Activated T-helper 2 cell treated with anti-CD3 and anti-CD28 coated beads, Interferon-gamma antibody, Interleukin-2, Interleukin-4, amounts not matched to agents 10 μg/mL and 5 μg/mL and 100 μg/mL, durations not matched to agents 14 hours and 24 hours and 36 hours (primary cell): ENCODE data around the gene TEAD1. TPM values are rescaled to one million over a fixed set of nuclear protein-coding genes. Genes with fewer than 3 reads are reported as not detected.

Experiments
- DNase-seq: peaks from one replicate; pipeline ENCODE4 v3.0.0; 2021; ENCODE audit warnings: low spot score
- H3K27ac Mint-ChIP-seq: one replicate; pipeline ENCODE4 v1.8.0; 2021; ENCODE audit warnings: mixed read lengths
- H3K27me3 Mint-ChIP-seq: one replicate; pipeline ENCODE4 v1.8.0; 2021; ENCODE audit warnings: low read depth, mixed read lengths
- H3K36me3 Mint-ChIP-seq: one replicate; pipeline ENCODE4 v1.8.0; 2021; ENCODE audit warnings: low read depth, mixed read lengths
- H3K4me1 Mint-ChIP-seq: one replicate; pipeline ENCODE4 v1.8.0; 2021; ENCODE audit warnings: low read depth, mixed read lengths
- H3K4me3 Mint-ChIP-seq: one replicate; pipeline ENCODE4 v1.8.0; 2021; ENCODE audit warnings: low read depth, mild to moderate bottlenecking, moderate library complexity, mixed read lengths
- H3K9me3 Mint-ChIP-seq: one replicate; pipeline ENCODE4 v1.8.0; 2021; ENCODE audit warnings: mixed read lengths
- intact Hi-C: fragments of 100-400 bp; cut with micrococcal nuclease; formaldehyde crosslinking; loops from one replicate; pipeline ENCODE4 v1.15.1; 2023
- total RNA-seq: library from RNA; stranded (reverse); gene quantifications from 2 replicates; pipeline ENCODE4 v1.2.3, GENCODE V29; 2022

TEAD1 gene
- total RNA-seq, 1 donor from 2014 or later = 1.3 TPM

DNA sequence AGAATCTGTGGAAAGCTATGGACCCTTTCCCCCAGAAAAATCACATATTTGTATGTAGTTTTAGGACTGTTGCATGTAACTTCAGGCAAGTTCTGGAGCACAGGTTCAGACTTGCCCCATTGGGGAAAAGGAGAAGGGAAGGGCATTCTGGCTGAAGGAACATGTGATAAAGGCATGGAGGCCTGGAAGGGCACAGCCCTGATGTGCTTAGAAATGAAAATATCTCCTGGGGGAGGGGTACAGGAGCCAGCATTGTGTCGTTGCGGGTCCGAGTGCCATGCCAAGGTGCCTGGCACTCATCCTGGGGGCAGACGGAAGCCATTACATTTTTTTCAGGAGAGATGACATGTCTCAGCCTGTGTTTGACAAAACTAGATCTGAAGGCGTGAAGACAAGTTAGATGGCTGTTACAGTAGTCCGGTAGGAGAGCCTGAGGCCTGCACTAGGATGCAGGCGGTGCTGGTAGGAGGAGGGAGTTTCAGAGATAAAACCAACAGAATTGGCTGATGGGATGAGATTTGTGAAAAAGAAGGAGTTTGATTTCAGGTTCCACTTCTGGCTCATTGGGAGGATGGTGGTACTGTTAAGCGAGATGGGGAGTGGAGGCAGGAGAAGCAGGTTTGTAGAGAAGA is 96.9 kb downstream of the TEAD1 start:
- intact Hi-C loops = no loop called here
- peaks cover 9% of the 10 kb centered on the region for H3K4me1 Mint-ChIP-seq
- peaks cover 18% of the 10 kb centered on the region for H3K27me3 Mint-ChIP-seq
- H3K27ac Mint-ChIP-seq = no peak overlapping the region
- H3K9me3 Mint-ChIP-seq = no peaks in the 10 kb centered on the region
- no peak for DNase-seq
- H3K4me3 Mint-ChIP-seq = no peak overlapping the region
- no peaks in the 10 kb centered on the region for H3K36me3 Mint-ChIP-seq

DNA sequence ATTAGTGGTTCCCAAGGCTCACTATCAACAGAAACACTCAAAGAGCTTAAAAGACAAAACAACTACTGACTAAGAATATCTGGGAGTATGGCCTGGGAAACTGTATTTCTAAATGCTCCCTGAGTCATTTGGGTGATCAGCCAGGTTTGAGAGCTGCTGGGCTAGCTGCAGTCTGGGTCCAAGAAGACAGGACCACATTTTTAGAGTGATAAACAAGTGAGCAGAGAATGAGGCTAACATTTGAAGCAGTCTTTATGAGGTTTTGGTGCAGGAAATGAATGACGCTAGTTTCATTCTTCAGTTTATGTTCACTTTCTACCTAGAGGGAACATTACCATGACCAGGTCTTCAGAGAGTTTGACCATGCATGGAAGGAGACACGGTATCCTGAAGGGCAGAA is 97.7 kb downstream of the TEAD1 start:
- Mint-ChIP-seq H3K4me3 (no peak overlapping the region), H3K4me1 (peaks cover 9% of the 10 kb centered on the region), H3K27ac (no peak overlapping the region), H3K9me3 (no peaks in the 10 kb centered on the region), H3K36me3 (no peaks in the 10 kb centered on the region), H3K27me3 (peaks cover 14% of the 10 kb centered on the region)
- no peak for DNase-seq
- intact Hi-C loops = no loop called here

DNA sequence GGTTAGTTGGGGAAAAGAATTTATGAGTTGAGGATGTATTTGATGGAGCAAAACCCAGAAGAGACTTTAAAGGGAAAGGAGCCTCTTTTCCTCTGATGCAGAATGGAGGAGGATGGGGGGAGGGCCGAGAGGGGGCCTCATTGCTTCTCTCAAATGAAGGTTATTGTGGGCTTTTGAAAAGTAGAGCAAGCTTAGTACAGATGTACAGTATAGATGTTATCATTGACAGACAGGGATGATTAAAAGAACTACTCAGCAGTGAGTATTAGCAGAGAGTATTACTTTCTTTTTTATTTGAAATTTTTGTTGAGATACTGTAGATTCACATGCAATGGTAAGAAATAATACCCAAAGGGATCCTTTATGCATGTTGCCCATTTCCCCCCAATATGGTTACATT is 98.1 kb downstream of the TEAD1 start:
- no peak for DNase-seq
- H3K27ac Mint-ChIP-seq = no peak overlapping the region
- H3K36me3 Mint-ChIP-seq = no peaks in the 10 kb centered on the region
- no peaks in the 10 kb centered on the region for H3K9me3 Mint-ChIP-seq
- H3K4me1 Mint-ChIP-seq = peaks cover 9% of the 10 kb centered on the region
- intact Hi-C loops = no loop called here
- peaks cover 13% of the 10 kb centered on the region for H3K27me3 Mint-ChIP-seq
- no peak overlapping the region for H3K4me3 Mint-ChIP-seq

DNA sequence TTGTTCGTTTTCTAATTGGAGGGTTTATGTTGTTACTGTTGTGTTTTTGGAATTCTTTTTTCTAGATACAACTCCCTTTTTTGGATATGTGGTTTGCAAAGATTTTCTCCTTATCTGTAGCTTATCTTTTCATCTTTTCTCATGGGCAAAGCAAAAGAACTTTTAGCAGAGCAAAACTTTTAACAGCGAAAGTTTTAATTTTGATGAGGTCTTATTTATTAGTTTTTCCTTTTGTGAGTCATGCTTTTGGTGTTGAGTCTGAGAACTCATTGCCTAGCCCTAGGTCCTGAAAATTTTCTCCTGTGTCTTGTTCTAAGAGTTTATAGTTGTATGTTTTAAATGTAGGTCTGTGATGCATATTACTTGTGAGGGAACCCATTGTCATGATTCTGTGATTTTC is 99.4 kb downstream of the TEAD1 start:
- no peak for DNase-seq
- Mint-ChIP-seq H3K36me3 (no peaks in the 10 kb centered on the region), H3K27me3 (peaks cover 12% of the 10 kb centered on the region), H3K9me3 (no peaks in the 10 kb centered on the region), H3K27ac (no peak overlapping the region), H3K4me1 (peaks cover 9% of the 10 kb centered on the region), H3K4me3 (no peak overlapping the region)
- intact Hi-C loops = no loop called here

DNA sequence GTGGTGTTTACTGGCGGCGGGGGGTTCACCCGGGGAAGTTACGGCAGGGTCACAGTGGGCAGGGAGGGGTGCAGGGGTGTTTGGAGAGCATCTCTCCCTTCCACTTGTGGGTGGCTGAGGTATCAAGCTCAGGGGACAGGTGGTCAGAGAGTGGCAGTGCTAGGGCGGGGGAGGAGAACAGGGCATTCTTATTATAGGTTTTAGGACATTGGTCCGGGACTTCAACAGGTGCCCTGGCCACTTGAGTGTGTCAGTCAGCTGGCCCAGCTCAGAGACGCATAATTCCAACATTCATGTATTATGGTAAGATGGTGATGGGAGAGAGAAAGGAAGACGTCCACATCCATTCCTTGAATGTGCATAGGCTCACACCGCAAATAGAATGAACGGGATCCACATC is 101.7 kb downstream of the TEAD1 start:
- intact Hi-C loops = no loop called here
- Mint-ChIP-seq H3K36me3 (no peaks in the 10 kb centered on the region), H3K4me3 (no peak overlapping the region), H3K4me1 (peaks cover 7% of the 10 kb centered on the region), H3K27ac (no peak overlapping the region), H3K9me3 (no peaks in the 10 kb centered on the region), H3K27me3 (peaks cover 21% of the 10 kb centered on the region)
- DNase-seq = no peak

DNA sequence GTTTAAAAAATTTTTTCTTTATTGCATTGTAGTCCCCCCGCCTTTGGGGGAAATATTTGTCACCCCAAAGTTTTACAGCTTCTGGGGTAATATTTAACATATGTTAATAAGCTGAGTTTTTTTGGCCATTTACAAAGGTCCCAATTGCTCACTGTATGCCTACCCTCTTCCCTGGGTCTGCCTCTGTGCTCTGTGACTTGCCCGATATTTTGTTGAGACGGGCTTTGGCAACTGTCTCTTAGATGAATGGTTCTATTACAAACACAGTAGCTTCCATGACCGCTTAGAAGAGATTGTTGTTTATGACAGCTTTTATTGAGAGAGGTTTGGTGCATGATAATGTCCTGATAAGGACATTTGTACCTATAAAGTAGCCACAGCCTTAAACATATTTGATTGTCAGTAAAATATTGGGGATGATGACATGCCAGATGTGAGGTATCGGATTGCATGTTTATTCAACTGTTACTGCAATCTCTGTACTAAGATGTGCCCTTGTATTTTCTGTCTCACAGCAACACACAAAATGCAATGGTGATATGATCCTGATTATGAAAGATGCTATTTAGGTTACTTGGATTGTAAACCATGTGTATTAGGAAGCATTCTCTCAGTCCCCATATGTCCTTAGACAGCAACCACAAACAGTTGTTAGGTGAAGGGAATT is 103.1 kb downstream of the TEAD1 start:
- Mint-ChIP-seq H3K36me3 (no peaks in the 10 kb centered on the region), H3K4me3 (no peak overlapping the region), H3K27ac (no peak overlapping the region), H3K4me1 (peaks cover under 1% of the 10 kb centered on the region), H3K27me3 (peaks cover 26% of the 10 kb centered on the region), H3K9me3 (no peaks in the 10 kb centered on the region)
- intact Hi-C loops = no loop called here
- no peak for DNase-seq

DNA sequence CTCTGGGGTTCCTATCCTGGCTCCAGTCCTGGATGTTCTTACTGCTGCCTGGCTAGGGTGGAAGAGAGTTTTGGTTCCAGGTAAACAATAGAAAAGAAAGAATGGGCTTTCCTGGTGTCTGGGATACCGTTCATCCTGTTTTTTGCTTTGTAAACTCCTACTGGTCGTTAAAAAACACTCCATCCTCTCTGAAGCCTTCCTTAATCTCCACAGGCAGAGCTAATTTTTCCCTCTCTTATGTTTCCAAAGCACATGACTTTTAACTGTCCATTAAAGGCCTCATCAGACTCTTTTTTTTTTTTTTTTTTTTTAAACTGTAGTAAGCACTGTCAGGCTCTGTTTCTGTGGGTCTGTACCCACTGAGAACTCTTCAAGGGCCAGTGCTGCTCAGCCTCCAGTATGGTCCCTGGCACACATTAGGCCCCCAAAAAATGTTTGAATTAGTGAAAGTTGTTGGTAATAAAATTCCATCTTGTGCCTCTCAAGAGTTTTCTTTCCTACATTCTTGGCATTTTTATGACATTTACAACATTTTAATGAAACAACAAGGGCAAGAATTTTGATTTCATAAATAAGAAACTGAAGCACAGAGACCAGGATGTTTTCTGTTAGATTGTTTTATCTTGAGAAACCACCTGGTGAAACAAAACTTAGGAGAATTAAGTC is 104.2 kb downstream of the TEAD1 start:
- no peak overlapping the region for H3K4me3 Mint-ChIP-seq
- peaks cover 30% of the 10 kb centered on the region for H3K27me3 Mint-ChIP-seq
- no peak for DNase-seq
- no peaks in the 10 kb centered on the region for H3K9me3 Mint-ChIP-seq
- H3K36me3 Mint-ChIP-seq = no peaks in the 10 kb centered on the region
- H3K27ac Mint-ChIP-seq = no peak overlapping the region
- no peaks in the 10 kb centered on the region for H3K4me1 Mint-ChIP-seq
- intact Hi-C loops = no loop called here

DNA sequence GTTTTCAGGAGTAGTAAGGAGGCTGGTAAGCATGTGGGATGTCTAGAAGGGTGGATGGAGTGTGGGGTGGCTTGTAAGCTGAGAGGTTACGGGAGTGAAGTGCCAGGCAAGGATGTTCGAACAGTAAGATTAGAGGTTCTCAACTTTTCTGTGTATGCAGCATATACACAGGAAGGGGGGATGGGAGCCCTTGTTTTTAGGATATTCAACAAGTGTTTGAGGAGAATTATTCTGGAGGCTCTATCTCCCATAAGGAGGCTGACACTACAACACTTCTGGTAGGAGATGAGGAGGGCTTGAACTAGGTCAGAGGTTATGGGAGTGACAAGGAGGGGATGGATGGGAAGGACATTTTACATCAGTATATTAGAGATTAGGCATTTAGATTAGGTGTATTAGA is 109.5 kb downstream of the TEAD1 start:
- H3K27me3 Mint-ChIP-seq = peaks cover 30% of the 10 kb centered on the region
- no peaks in the 10 kb centered on the region for H3K36me3 Mint-ChIP-seq
- no peak overlapping the region for H3K27ac Mint-ChIP-seq
- no peaks in the 10 kb centered on the region for H3K4me1 Mint-ChIP-seq
- no peak overlapping the region for H3K4me3 Mint-ChIP-seq
- no peaks in the 10 kb centered on the region for H3K9me3 Mint-ChIP-seq
- no peak for DNase-seq
- intact Hi-C loops = no loop called here

DNA sequence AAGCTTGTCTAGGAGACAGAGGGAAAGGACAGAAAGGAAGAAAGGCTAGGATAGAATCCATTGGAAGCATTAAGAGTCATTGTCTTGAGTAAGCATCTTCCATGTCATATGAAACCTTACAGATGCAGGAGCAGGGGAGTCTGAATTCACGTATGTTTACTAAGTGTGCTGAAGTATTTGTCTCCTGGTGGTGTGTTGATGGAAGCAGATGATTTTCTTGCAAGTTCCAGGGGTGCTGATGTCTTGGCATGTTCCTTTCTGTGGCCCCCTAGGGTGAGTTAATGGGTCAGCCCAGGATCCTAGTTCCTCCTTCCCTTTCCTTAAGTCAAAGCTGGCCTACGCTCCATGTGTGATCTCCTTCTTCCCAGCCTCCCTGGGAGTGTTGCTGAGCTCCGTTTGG is 110.2 kb downstream of the TEAD1 start:
- Mint-ChIP-seq H3K4me3 (no peak overlapping the region), H3K27me3 (peaks cover 25% of the 10 kb centered on the region), H3K9me3 (no peaks in the 10 kb centered on the region), H3K36me3 (no peaks in the 10 kb centered on the region), H3K4me1 (no peaks in the 10 kb centered on the region), H3K27ac (no peak overlapping the region)
- intact Hi-C loops = no loop called here
- no peak for DNase-seq

DNA sequence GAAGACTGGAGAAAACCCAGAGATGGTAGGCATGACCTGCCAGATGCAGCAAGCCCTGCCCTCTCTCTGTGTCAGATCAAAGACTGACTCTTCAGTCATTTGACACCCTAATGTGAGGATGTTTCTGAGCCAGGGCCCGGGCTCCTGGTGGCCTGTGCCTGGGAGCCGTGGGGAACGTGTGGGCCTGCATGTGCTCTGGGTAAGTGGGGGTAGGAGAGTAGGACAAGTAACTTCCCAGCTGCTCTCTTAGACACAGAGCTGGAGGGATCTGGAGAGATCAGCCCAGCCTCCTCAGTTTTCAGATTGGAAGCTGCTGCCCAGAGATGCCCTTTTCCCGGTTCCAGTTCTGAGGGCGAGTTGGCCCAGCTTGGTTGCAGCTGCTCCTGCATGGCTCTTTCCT is 110.8 kb downstream of the TEAD1 start:
- Mint-ChIP-seq H3K4me3 (no peak overlapping the region), H3K9me3 (no peaks in the 10 kb centered on the region), H3K27me3 (peaks cover 21% of the 10 kb centered on the region), H3K4me1 (no peaks in the 10 kb centered on the region), H3K36me3 (no peaks in the 10 kb centered on the region), H3K27ac (no peak overlapping the region)
- DNase-seq = no peak
- intact Hi-C loops = no loop called here

DNA sequence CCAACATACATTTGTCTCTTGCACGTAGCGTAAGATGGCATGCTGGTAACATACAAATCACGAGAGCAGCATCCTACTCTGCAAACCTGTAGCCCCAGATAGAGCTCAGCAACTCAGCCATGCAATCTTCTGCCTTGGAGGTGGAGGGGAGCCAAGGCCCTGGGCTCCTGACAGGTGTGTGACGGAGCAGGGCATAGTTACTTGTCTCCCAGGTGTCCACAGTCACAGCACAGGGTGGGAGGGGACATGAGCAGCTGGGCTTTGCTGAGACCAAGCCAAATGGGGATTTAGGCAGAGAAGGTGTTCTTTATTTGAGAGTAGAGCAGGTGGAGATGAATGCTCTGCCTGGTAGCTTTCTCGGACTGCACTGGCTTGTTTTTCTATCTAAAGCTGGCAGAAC is 111.7 kb downstream of the TEAD1 start:
- Mint-ChIP-seq H3K4me3 (no peak overlapping the region), H3K36me3 (no peaks in the 10 kb centered on the region), H3K4me1 (no peaks in the 10 kb centered on the region), H3K27me3 (peaks cover 26% of the 10 kb centered on the region), H3K9me3 (no peaks in the 10 kb centered on the region), H3K27ac (no peak overlapping the region)
- intact Hi-C loops = no loop called here
- no peak for DNase-seq

DNA sequence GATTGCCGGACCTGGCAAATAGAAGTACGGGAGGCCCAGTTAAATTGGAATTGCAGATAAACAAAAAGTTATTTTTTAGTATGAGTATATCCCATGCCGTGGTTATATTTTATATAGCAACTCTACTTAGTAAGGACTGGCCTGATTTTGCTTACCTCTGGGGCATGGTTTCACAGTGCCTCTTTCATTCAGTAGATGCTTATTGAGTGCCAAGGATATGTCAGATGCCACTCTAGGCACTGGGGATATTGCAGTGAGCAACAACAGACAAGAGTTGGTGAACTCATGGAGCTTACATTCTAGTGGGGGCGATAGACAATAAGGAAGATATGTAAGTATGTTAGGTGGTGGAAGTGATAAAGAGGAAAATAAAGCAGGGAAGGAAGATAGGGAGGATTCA is 112.2 kb downstream of the TEAD1 start:
- H3K4me1 Mint-ChIP-seq = no peaks in the 10 kb centered on the region
- intact Hi-C loops = no loop called here
- no peak for DNase-seq
- H3K36me3 Mint-ChIP-seq = no peaks in the 10 kb centered on the region
- H3K4me3 Mint-ChIP-seq = no peak overlapping the region
- H3K27me3 Mint-ChIP-seq = peaks cover 27% of the 10 kb centered on the region
- no peaks in the 10 kb centered on the region for H3K9me3 Mint-ChIP-seq
- H3K27ac Mint-ChIP-seq = no peak overlapping the region

DNA sequence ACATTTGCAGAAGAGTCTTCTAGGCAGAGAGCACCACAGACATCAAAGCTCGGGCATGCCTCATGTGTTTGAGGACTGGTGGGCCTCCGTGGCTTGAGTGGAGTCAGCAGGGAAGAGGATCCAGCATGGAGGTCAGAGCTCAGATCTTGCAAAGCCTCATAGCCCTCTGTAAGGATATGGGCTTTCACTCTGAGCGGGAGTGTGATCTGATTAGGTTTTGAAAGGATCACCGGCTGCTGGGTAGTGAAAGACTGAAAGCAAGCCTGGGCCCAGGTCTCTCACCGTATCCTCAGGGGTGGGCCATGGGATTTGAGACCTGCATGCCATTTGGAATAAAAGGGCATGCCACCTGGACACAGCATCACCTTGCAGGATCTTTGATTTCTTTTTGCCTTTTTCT is 112.7 kb downstream of the TEAD1 start:
- intact Hi-C loops = no loop called here
- H3K9me3 Mint-ChIP-seq = no peaks in the 10 kb centered on the region
- peaks cover 26% of the 10 kb centered on the region for H3K27me3 Mint-ChIP-seq
- no peaks in the 10 kb centered on the region for H3K36me3 Mint-ChIP-seq
- H3K4me3 Mint-ChIP-seq = no peak overlapping the region
- no peak overlapping the region for H3K27ac Mint-ChIP-seq
- DNase-seq = no peak
- H3K4me1 Mint-ChIP-seq = no peaks in the 10 kb centered on the region
